BLaER1 (cell line): ENCODE results near the gene SPIN4.
A peak's percentile ranks its signal among the peaks of the same experiment; 100 is the strongest.
"Not testable (repeated sequence)": the region's sequence is repeated elsewhere in the genome, so short reads cannot be mapped to it uniquely, and the experiment has no call there.

ENCODE experiments used
- H3K27ac ChIP-seq: shearing (Covaris generic); formaldehyde crosslinking; 2 replicates; pipeline ENCODE4 v1.8.1; 2022
- H3K27me3 ChIP-seq: shearing (Covaris generic); formaldehyde crosslinking; 2 replicates; pipeline ENCODE4 v1.8.1; 2022
- H3K36me3 ChIP-seq: shearing (Covaris generic); formaldehyde crosslinking; 2 replicates; pipeline ENCODE4 v1.8.1; 2022
- H3K4me1 ChIP-seq: shearing (Covaris generic); formaldehyde crosslinking; 2 replicates; pipeline ENCODE4 v1.8.1; 2022
- H3K4me2 ChIP-seq: shearing (Covaris generic); formaldehyde crosslinking; 2 replicates; pipeline ENCODE4 v1.8.1; 2022
- H3K4me3 ChIP-seq: shearing (Covaris generic); formaldehyde crosslinking; 2 replicates; pipeline ENCODE4 v1.8.1; 2022
- H3K9ac ChIP-seq: shearing (Covaris generic); formaldehyde crosslinking; 2 replicates; pipeline ENCODE4 v1.8.1; 2022
- H3K9me3 ChIP-seq: shearing (Covaris generic); formaldehyde crosslinking; 2 replicates; pipeline ENCODE4 v1.8.1; 2022
- H4K20me1 ChIP-seq: shearing (Covaris generic); formaldehyde crosslinking; 2 replicates; pipeline ENCODE4 v1.8.1; 2022
- Cebpa-rat ChIP-seq: shearing (Covaris generic); IDR thresholded peaks from 2 replicates; pipeline ENCODE4 v1.8.1; 2022

Gene SPIN4

GRCh38 chrX:63350941-63351616, at the start of gene SPIN4:
Gene SPIN4 (minus strand): TSS chrX:63351332. CDS start chrX:63350819, 513 bp downstream.
- H3K4me3 ChIP-seq: peak within 1 kb of the TSS; percentile 72
- H3K9ac ChIP-seq: peak within 1 kb of the TSS; percentile 75
- no peak for TF ChIP-seq Cebpa-rat
- H3K9me3 ChIP-seq: 0 out of 2 replicates have a peak, but pooled peaks cover 8% of the 10 kb centered on the region
- peaks cover 11% of the 10 kb centered on the region; the same call in 1 of the 2 replicates for H3K4me1 ChIP-seq
- no peaks in the 10 kb centered on the region for H4K20me1 ChIP-seq
- H3K4me2 ChIP-seq: peak within 1 kb of the TSS; percentile 69
- no peaks in the 10 kb centered on the region for H3K36me3 ChIP-seq
- H3K27ac ChIP-seq: peak within 1 kb of the TSS; percentile 63
- no peaks in the 10 kb centered on the region for H3K27me3 ChIP-seq

GRCh38 chrX:63400340-63400739, 49.2 kb upstream of the SPIN4 start:
- no peaks in the 10 kb centered on the region for H4K20me1 ChIP-seq

GRCh38 chrX:63394872-63395271, 43.7 kb upstream of the SPIN4 start:
- no peak overlapping the region for H3K4me2 ChIP-seq
- no peak overlapping the region for H3K9ac ChIP-seq
- no peaks in the 10 kb centered on the region for H3K4me1 ChIP-seq
- peaks cover 18% of the 10 kb centered on the region for H3K9me3 ChIP-seq
- no peaks in the 10 kb centered on the region for H3K36me3 ChIP-seq
- no peak overlapping the region for H3K27ac ChIP-seq
- no peaks in the 10 kb centered on the region for H3K27me3 ChIP-seq
- no peak overlapping the region for H3K4me3 ChIP-seq
- TF ChIP-seq Cebpa-rat: no peak
- H4K20me1 ChIP-seq: no peaks in the 10 kb centered on the region

More at GRCh38 chrX:63400340-63400739, 49.2 kb upstream of the SPIN4 start:
- Histone ChIP-seq H3K27ac (no peak overlapping the region), H3K4me2 (no peak overlapping the region), H3K9ac (no peak overlapping the region), H3K9me3 (peaks cover 4% of the 10 kb centered on the region; the same call in 1 of the 2 replicates), H3K36me3 (no peaks in the 10 kb centered on the region), H3K4me1 (no peaks in the 10 kb centered on the region), H3K27me3 (no peaks in the 10 kb centered on the region), H3K4me3 (no peak overlapping the region)
- no peak for TF ChIP-seq Cebpa-rat

- H4K20me1 ChIP-seq, H3K4me2 ChIP-seq, H3K4me3 ChIP-seq, H3K36me3 ChIP-seq, H3K27me3 ChIP-seq, H3K27ac ChIP-seq, H3K4me1 ChIP-seq, H3K9ac ChIP-seq: not testable (repeated sequence)
- H3K9me3 ChIP-seq: peaks cover 18% of the 10 kb centered on the region
These were observed 42.0 kb upstream of the SPIN4 start for GRCh38 chrX:63393094-63393493.

- Histone ChIP-seq H4K20me1 (no peaks in the 10 kb centered on the region), H3K4me3 (no peak overlapping the region), H3K36me3 (no peaks in the 10 kb centered on the region), H3K27ac (no peak overlapping the region), H3K4me2 (no peak overlapping the region), H3K9ac (no peak overlapping the region), H3K4me1 (no peaks in the 10 kb centered on the region), H3K27me3 (no peaks in the 10 kb centered on the region), H3K9me3 (peaks cover 6% of the 10 kb centered on the region)
- TF ChIP-seq Cebpa-rat: no peak
These were observed 36.3 kb upstream of the SPIN4 start for GRCh38 chrX:63387411-63387810.

GRCh38 chrX:63384263-63384662, 33.1 kb upstream of the SPIN4 start:
- not testable (repeated sequence) for H3K27ac ChIP-seq, H3K27me3 ChIP-seq, H4K20me1 ChIP-seq, H3K4me3 ChIP-seq, H3K4me1 ChIP-seq, H3K9me3 ChIP-seq, H3K36me3 ChIP-seq, H3K9ac ChIP-seq, H3K4me2 ChIP-seq

- not testable (repeated sequence) for H3K9ac ChIP-seq, H3K4me1 ChIP-seq, H3K27me3 ChIP-seq, H4K20me1 ChIP-seq, H3K4me3 ChIP-seq, H3K36me3 ChIP-seq, H3K4me2 ChIP-seq, H3K27ac ChIP-seq
- H3K9me3 ChIP-seq: peaks cover 11% of the 10 kb centered on the region
These were observed 21.9 kb upstream of the SPIN4 start for GRCh38 chrX:63373012-63373411.

GRCh38 chrX:63367699-63368098, 16.6 kb upstream of the SPIN4 start:
- not testable (repeated sequence) for H3K36me3 ChIP-seq, H3K9ac ChIP-seq, H4K20me1 ChIP-seq, H3K4me3 ChIP-seq, H3K27ac ChIP-seq, H3K4me2 ChIP-seq, H3K4me1 ChIP-seq, H3K27me3 ChIP-seq
- H3K9me3 ChIP-seq: peaks cover 43% of the 10 kb centered on the region

- Histone ChIP-seq H3K36me3 (no peaks in the 10 kb centered on the region), H3K27me3 (no peaks in the 10 kb centered on the region), H3K4me2 (no peak overlapping the region), H4K20me1 (no peaks in the 10 kb centered on the region), H3K9ac (no peak overlapping the region), H3K27ac (no peak overlapping the region), H3K4me1 (no peaks in the 10 kb centered on the region), H3K9me3 (peaks cover 39% of the 10 kb centered on the region), H3K4me3 (no peak overlapping the region)
- no peak for TF ChIP-seq Cebpa-rat
These were observed 12.7 kb upstream of the SPIN4 start for GRCh38 chrX:63363788-63364187.

- H3K9ac ChIP-seq: no peak overlapping the region
- H3K9me3 ChIP-seq: peaks cover 26% of the 10 kb centered on the region
- no peaks in the 10 kb centered on the region for H3K36me3 ChIP-seq
- TF ChIP-seq Cebpa-rat: no peak
- H3K27me3 ChIP-seq: no peaks in the 10 kb centered on the region
- no peak overlapping the region for H3K27ac ChIP-seq
- H3K4me3 ChIP-seq: no peak overlapping the region
- H3K4me1 ChIP-seq: no peaks in the 10 kb centered on the region
- no peak overlapping the region for H3K4me2 ChIP-seq
- H4K20me1 ChIP-seq: no peaks in the 10 kb centered on the region
These were observed 10.4 kb upstream of the SPIN4 start for GRCh38 chrX:63361494-63361893.

GRCh38 chrX:63354484-63354883, 3.4 kb upstream of the SPIN4 start:
- no peaks in the 10 kb centered on the region for H3K36me3 ChIP-seq
- peaks cover 5% of the 10 kb centered on the region; the same call in 1 of the 2 replicates for H3K4me1 ChIP-seq
- no peak overlapping the region for H3K27ac ChIP-seq
- no peak overlapping the region for H3K9ac ChIP-seq
- no peaks in the 10 kb centered on the region for H4K20me1 ChIP-seq
- H3K27me3 ChIP-seq: no peaks in the 10 kb centered on the region
- TF ChIP-seq Cebpa-rat: no peak
- no peak overlapping the region for H3K4me2 ChIP-seq
- 0 out of 2 replicates have a peak, but pooled peaks cover 8% of the 10 kb centered on the region for H3K9me3 ChIP-seq
- H3K4me3 ChIP-seq: no peak overlapping the region
